HCT116 (cell line): ENCODE results near the gene ANTKMT. TPM values are rescaled to one million over a fixed set of nuclear protein-coding genes. Genes with fewer than 3 reads are reported as not detected.

ENCODE experiments used
- ATAC-seq: fragments of 200-7000 bp; cut with Tn5 transposase; 2 replicates; pipeline ENCODE4 v1.9.1; 2020; ENCODE audit warnings: mild to moderate bottlenecking, moderate library complexity
- BruUV-seq: library from RNA; stranded (reverse); fragments of 400-500 nt; replicated peaks from 2 replicates; lab custom pipeline; 2021; lab: Mats Ljungman, UMichigan
- CTCF ChIA-PET: fragments of 300-600 bp; sonication (Branson Sonifier 250); formaldehyde crosslinking; loops from one replicate; lab custom pipeline; 2021; ENCODE audit warnings: antibody characterized with exemption; lab: Charles Lee
- POLR2A ChIA-PET: fragments of 300-600, 350-600 bp; sonication (Branson Sonifier 250); formaldehyde crosslinking; loops from one replicate; lab custom pipeline; 2021; ENCODE audit warnings: antibody characterized with exemption; lab: Charles Lee
- RAD21 ChIA-PET, 2 experiments: fragments of 300-600 bp; sonication (Branson Sonifier 250); formaldehyde crosslinking; loops; one replicate each; lab custom pipeline; 2023; ENCODE audit warnings: low total read pairs in 2 of 2; ENCODE audit not compliant: uncharacterized antibody in 2 of 2, unreplicated experiment in 2 of 2, low non-redundant PET in 1 of 2; lab: Charles Lee
- DNase-seq: peaks from one replicate; pipeline ENCODE4 v3.0.0-alpha.2; 2010; ENCODE audit warnings: low read depth, low spot score
- H2AFZ ChIP-seq: fragments of 200-600 bp; shearing (Covaris generic), sonication (generic); 2 replicates; pipeline ENCODE4 v1.6.1; 2017; ENCODE audit warnings: low read depth, mixed run types, mixed read lengths, antibody characterized with exemption, low read length; ENCODE audit not compliant: poor library complexity, severe bottlenecking
- H3K27ac ChIP-seq: 2 replicates; pipeline ENCODE4 v1.5.1; 2012; ENCODE audit warnings: low read depth, low read length
- H3K27me3 ChIP-seq: fragments of 200-600 bp; sonication (generic); 2 replicates; pipeline ENCODE4 v1.6.1; 2016; ENCODE audit warnings: mixed run types, low read length, mixed read lengths; ENCODE audit not compliant: insufficient read depth
- H3K36me3 ChIP-seq, 2 experiments: fragments of 200-500 bp in 1 of 2; fragments of 200-600 bp in 1 of 2; sonication (Bioruptor generic) in 1 of 2; sonication (generic) in 1 of 2; 2 replicates each; pipeline versions ENCODE4 v1.5.1 to v1.6.1; 2014 to 2016; ENCODE audit warnings: low read length in 2 of 2, inconsistent platforms in 1 of 2, mixed read lengths in 1 of 2, mixed run types in 1 of 2; ENCODE audit not compliant: insufficient read depth in 2 of 2, control insufficient read depth in 1 of 2
- H3K4me1 ChIP-seq, 2 experiments: fragments of 200-600 bp in 1 of 2; sonication (generic) in 1 of 2; 2 replicates each; pipeline versions ENCODE4 v1.5.1 to v1.6.1; 2012 to 2017; ENCODE audit warnings: low read length in 2 of 2, inconsistent platforms in 1 of 2, mild to moderate bottlenecking in 1 of 2, mixed read lengths in 1 of 2, mixed run types in 1 of 2, moderate library complexity in 1 of 2; ENCODE audit not compliant: insufficient read depth in 2 of 2, control insufficient read depth in 1 of 2
- H3K4me2 ChIP-seq: fragments of 200-600 bp; sonication (generic); 2 replicates; pipeline ENCODE4 v1.6.1; 2017; ENCODE audit warnings: mixed run types, low read length, mixed read lengths
- H3K4me3 ChIP-seq, 2 experiments: fragments of 200-600 bp in 1 of 2; sonication (generic) in 1 of 2; replicated peaks in 1 of 2; 2 replicates each; pipeline ENCODE4 v1.5.1; 2011 to 2016; ENCODE audit warnings: low read length in 2 of 2, control low read depth in 1 of 2, low read depth in 1 of 2, mild to moderate bottlenecking in 1 of 2, mixed read lengths in 1 of 2, mixed run types in 1 of 2
- H3K79me2 ChIP-seq: fragments of 200-600 bp; sonication (generic); 2 replicates; pipeline ENCODE4 v1.6.1; 2017; ENCODE audit warnings: mild to moderate bottlenecking, mixed run types, low read length, moderate library complexity, mixed read lengths; ENCODE audit not compliant: insufficient read depth
- H3K9ac ChIP-seq: fragments of 200-600 bp; sonication (generic); 2 replicates; pipeline ENCODE4 v1.6.1; 2016; ENCODE audit warnings: low read length, mixed read lengths
- H3K9me2 ChIP-seq: fragments of 200-600 bp; sonication (generic), shearing (Covaris generic); 2 replicates; pipeline ENCODE4 v1.6.1; 2017; ENCODE audit warnings: mixed run types, mild to moderate bottlenecking, moderate library complexity; ENCODE audit not compliant: insufficient read depth
- H3K9me3 ChIP-seq, 2 experiments: fragments of 200-500 bp in 1 of 2; fragments of 200-600 bp in 1 of 2; sonication (Bioruptor generic) in 1 of 2; sonication (generic) in 1 of 2; 2 replicates each; pipeline ENCODE4 v1.6.1; 2014 to 2017; ENCODE audit warnings: low read length in 2 of 2, mixed read lengths in 2 of 2, inconsistent platforms in 1 of 2, low read depth in 1 of 2, mild to moderate bottlenecking in 1 of 2, mixed run types in 1 of 2, moderate library complexity in 1 of 2; ENCODE audit not compliant: control insufficient read depth in 1 of 2, insufficient read depth in 1 of 2
- H4K20me1 ChIP-seq: fragments of 200-600 bp; sonication (generic), shearing (Covaris generic); 2 replicates; pipeline ENCODE4 v1.6.1; 2017; ENCODE audit warnings: mixed run types, mild to moderate bottlenecking, moderate library complexity; ENCODE audit not compliant: insufficient read depth
- ATF3 ChIP-seq: IDR thresholded peaks from 2 replicates; pipeline ENCODE4 v1.6.1; 2012
- CBX3 ChIP-seq: IDR thresholded peaks from 2 replicates; pipeline ENCODE4 v1.6.1; 2012; ENCODE audit warnings: low read depth
- CEBPB ChIP-seq: IDR thresholded peaks from 2 replicates; pipeline ENCODE4 v1.6.1; 2012; ENCODE audit warnings: low read depth
- CTCF ChIP-seq, 3 experiments: fragments of 200-600 bp in 1 of 3; sonication (generic) in 1 of 3; IDR thresholded peaks in 2 of 3; conservative IDR thresholded peaks in 1 of 3; 2 replicates each; pipeline ENCODE4 v1.5.1; 2012 to 2017; ENCODE audit warnings: low read depth in 2 of 3, low read length in 2 of 3, antibody characterized with exemption in 1 of 3, borderline replicate concordance in 1 of 3, control low read depth in 1 of 3, mild to moderate bottlenecking in 1 of 3, mixed read lengths in 1 of 3, mixed run types in 1 of 3, moderate library complexity in 1 of 3; ENCODE audit not compliant: insufficient read depth in 1 of 3
- ELF1 ChIP-seq: IDR thresholded peaks from 2 replicates; pipeline ENCODE4 v1.6.1; 2012; ENCODE audit warnings: low read depth, borderline replicate concordance
- EZH2 ChIP-seq: fragments of 200-600 bp; sonication (generic); IDR thresholded peaks from 2 replicates; pipeline ENCODE4 v1.6.1; 2017; ENCODE audit warnings: antibody characterized with exemption, mixed run types
- FOSL1 ChIP-seq: IDR thresholded peaks from 2 replicates; pipeline ENCODE4 v1.6.1; 2012; ENCODE audit warnings: low read depth
- POLR2A ChIP-seq: IDR thresholded peaks from 2 replicates; pipeline ENCODE4 v1.7.0; 2011; ENCODE audit warnings: borderline replicate concordance; ENCODE audit not compliant: insufficient read depth, insufficient read length; ENCODE audit errors: extremely low read depth
- POLR2AphosphoS5 ChIP-seq: IDR thresholded peaks from 2 replicates; pipeline ENCODE4 v1.6.1; 2011; ENCODE audit warnings: mild to moderate bottlenecking, low read depth, low read length, moderate library complexity
- REST ChIP-seq: IDR thresholded peaks from 2 replicates; pipeline ENCODE4 v1.6.1; 2012; ENCODE audit warnings: low read depth
- SIN3A ChIP-seq: IDR thresholded peaks from 2 replicates; pipeline ENCODE4 v1.6.1; 2012; ENCODE audit warnings: low read depth
- SP1 ChIP-seq: IDR thresholded peaks from 2 replicates; pipeline ENCODE4 v1.6.1; 2012; ENCODE audit warnings: low read depth
- SRF ChIP-seq: IDR thresholded peaks from 2 replicates; pipeline ENCODE4 v1.6.1; 2012; ENCODE audit warnings: low read depth
- TCF7L2 ChIP-seq: IDR thresholded peaks from 2 replicates; pipeline ENCODE4 v1.7.0; 2011; ENCODE audit warnings: borderline replicate concordance, inconsistent platforms; ENCODE audit not compliant: insufficient read depth, insufficient read length; ENCODE audit errors: extremely low read depth
- ZBTB33 ChIP-seq: IDR thresholded peaks from 2 replicates; pipeline ENCODE4 v1.6.1; 2011; ENCODE audit warnings: mild to moderate bottlenecking, low read length, moderate library complexity; ENCODE audit not compliant: insufficient replicate concordance; ENCODE audit errors: extremely low read depth
- ZFX ChIP-seq: fragments of 450-650 bp; IDR thresholded peaks from 2 replicates; pipeline ENCODE4 v1.6.1; 2017
- ZNF274 ChIP-seq: fragments of 200-500 bp; sonication (Bioruptor generic); IDR thresholded peaks from 2 replicates; pipeline ENCODE4 v1.6.1; 2014; ENCODE audit warnings: mild to moderate bottlenecking, low read depth, low read length, inconsistent platforms
- intact Hi-C: fragments of 100-400 bp; cut with micrococcal nuclease; formaldehyde crosslinking; loops from 2 replicates; pipeline ENCODE4 v1.10.0; 2022
- total RNA-seq: library from RNA; stranded (reverse); gene quantifications from one replicate; pipeline ENCODE4 v1.2.1, GENCODE V29; 2021; ENCODE audit not compliant: unreplicated experiment

The ANTKMT gene
- total RNA-seq, 1 experiment from 2014 or later: 65.4 TPM

- Histone ChIP-seq H3K4me3 (peak overlapping the region; percentile 59 to 74), H3K4me1 (peaks cover 42 to 75% of the 10 kb centered on the region in 2 experiments), H3K9me3 (no peaks in the 10 kb centered on the region), H3K27ac (peak overlapping the region; percentile 92), H3K9me2 (no peaks in the 10 kb centered on the region), H3K79me2 (peaks cover 19% of the 10 kb centered on the region), H2AFZ (no peak overlapping the region), H3K27me3 (no peaks in the 10 kb centered on the region), H3K9ac (peak overlapping the region; percentile 85), H3K4me2 (peak overlapping the region; percentile 93), H3K36me3 (no peaks in the 10 kb centered on the region), H4K20me1 (peaks cover 3% of the 10 kb centered on the region; the same call in 1 of the 2 replicates)
- ChIA-PET POLR2A (interaction anchor here (1.6 to 2.3 kb wide), 2 partner anchors 9 to 12 kb away, joined by 9 to 20 read pairs; partner anchors contain the start of genes CCDC78 and HAGHL), CTCF (interaction anchor here (0.6 to 2.4 kb wide), 6 partner anchors 10 to 627 kb away, joined by 3 to 20 read pairs (median 4); partner anchors contain the start of genes CCDC78, CHTF18 and RPUSD1), RAD21 (interaction anchor here in 1 of 2 experiments (1.1 kb wide), 1 partner anchor 12 kb away, joined by 3 read pairs; no protein-coding TSS in a partner anchor)
- no peak for ATAC-seq
- intact Hi-C loops: no loop called here
- no peak for DNase-seq
- BruUV-seq: TSS peak; percentile 45
- no peak for TF ChIP-seq ZBTB33
- TF ChIP-seq TCF7L2: no peak
- no peak for TF ChIP-seq SP1
- no peak for TF ChIP-seq CTCF (IDR thresholded peaks at IDR 0.05 in 2 of 3, conservative IDR thresholded peaks at IDR 0.05 in 1 of 3; ENCODE audit: borderline replicate concordance in 1 of 3, insufficient read depth in 1 of 3, low read depth in 2 of 3, low read length in 2 of 3)
- no peak for TF ChIP-seq ATF3
- no peak for TF ChIP-seq CEBPB
- TF ChIP-seq ZNF274: no peak
- TF ChIP-seq FOSL1: no peak
- no peak for TF ChIP-seq EZH2
- no peak for TF ChIP-seq POLR2AphosphoS5
- TF ChIP-seq ZFX: no peak
- no peak for TF ChIP-seq REST
- TF ChIP-seq SRF: no peak
- TF ChIP-seq ELF1: no peak
- no peak for TF ChIP-seq CBX3
- no peak for TF ChIP-seq POLR2A
- TF ChIP-seq SIN3A: no peak
Observed at GRCh38 chr16:716200-716568, 4.8 kb upstream of the ANTKMT start.
